ENCODE measurements around the gene SYTL2.
"Not testable (repeated sequence)": the region's sequence is repeated elsewhere in the genome, so short reads cannot be mapped to it uniquely, and the experiment has no call there.

Gene SYTL2

DNA sequence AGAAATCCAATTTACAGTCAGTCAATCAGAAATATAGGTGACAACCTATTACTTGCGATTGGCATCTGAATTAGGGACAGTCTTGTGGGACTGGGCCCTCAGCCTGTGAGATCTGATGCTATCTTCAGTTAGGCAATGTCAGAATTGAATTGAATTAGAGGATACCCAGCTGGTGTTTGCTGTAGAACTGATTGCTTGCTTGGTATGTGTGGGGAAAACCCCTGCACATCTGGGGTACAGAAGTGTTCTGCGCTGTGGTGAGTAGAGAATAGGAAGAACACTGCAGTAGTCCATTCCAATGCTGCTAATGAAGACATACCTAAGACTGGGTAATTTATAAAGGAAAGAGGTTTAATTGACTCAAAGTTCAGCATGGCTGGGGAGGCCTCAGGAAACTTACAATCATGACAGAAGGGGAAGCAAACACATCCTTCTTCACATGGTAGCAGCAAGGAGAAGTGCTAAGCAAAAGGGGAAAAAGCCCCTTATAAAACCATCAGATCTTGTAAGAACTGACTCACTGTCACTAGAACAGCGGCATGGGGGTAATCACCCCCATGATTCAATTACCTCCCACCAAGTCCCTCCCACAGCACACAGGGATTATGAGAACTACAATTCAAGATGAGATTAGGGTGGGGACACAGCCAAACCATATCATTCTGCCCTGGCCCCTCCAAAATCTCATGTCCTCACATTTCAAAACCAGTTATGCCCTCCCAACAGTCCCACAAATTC lies 30.0 kb downstream of the SYTL2 start:
- peaks cover 2 to 27% of the 10 kb centered on the region in 2 donors for H3K4me1 ChIP-seq (ENCODE audit: control insufficient read depth in 1 of 2, insufficient read depth in 2 of 2, low read length in 2 of 2)
- H3K27me3 ChIP-seq (ENCODE audit: control insufficient read depth in 1 of 2, insufficient read depth in 2 of 2, low read length in 2 of 2); H3K9me3 ChIP-seq (ENCODE audit: control insufficient read depth in 1 of 2, low read length in 2 of 2); H3K4me3 ChIP-seq (ENCODE audit: low read depth in 1 of 2, low read length in 2 of 2); H3K9ac ChIP-seq (ENCODE audit: low read depth in 1 of 2, low read length in 2 of 2); H3K36me3 ChIP-seq (ENCODE audit: control insufficient read depth in 1 of 2, insufficient read depth in 2 of 2, low read length in 2 of 2); H3K27ac ChIP-seq (ENCODE audit: low read depth, low read length): not testable (repeated sequence)

DNA sequence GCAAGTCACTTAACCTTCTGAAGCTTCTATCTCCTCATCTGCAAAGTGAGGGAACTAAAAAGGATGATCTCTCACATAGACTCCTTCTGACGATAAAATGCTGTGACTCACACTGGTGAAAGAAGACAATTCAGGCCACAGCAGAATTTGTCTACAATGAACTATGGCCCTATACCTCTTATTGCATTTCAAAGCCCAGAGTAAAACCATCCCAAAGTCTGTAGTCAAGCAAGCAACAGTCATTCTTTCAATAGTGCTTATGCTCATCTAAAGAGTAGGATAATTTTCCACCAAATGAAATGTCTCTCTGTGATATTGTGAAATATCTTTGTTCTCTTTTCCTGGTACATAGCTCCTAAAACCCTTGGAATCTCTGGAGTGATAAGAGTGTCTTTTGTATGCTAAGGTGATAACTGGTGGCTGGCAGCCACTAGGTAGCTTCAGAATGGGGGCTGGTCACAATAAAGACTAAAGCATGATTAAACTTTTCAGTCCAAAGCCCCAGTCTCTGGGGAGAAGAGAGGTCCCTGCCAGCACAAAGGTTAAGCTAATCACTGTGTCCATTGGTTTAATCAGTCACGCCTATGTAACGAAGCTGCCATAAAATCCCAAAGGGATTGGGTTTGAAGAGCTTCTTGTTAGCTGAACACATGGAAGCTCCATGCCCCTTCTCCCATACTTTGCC lies 30.8 kb downstream of the SYTL2 start:
- Histone ChIP-seq H3K4me1 (ENCODE audit: control insufficient read depth in 1 of 2, insufficient read depth in 2 of 2, low read length in 2 of 2) (peaks cover 4 to 29% of the 10 kb centered on the region in 2 donors), H3K9ac (ENCODE audit: low read depth in 1 of 2, low read length in 2 of 2) (no peak overlapping the region), H3K36me3 (ENCODE audit: control insufficient read depth in 1 of 2, insufficient read depth in 2 of 2, low read length in 2 of 2) (no peaks in the 10 kb centered on the region), H3K27me3 (ENCODE audit: control insufficient read depth in 1 of 2, insufficient read depth in 2 of 2, low read length in 2 of 2) (no peaks in the 10 kb centered on the region), H3K4me3 (ENCODE audit: low read depth in 1 of 2, low read length in 2 of 2) (peak overlapping the region in 1 of 2 donors; percentile 6), H3K27ac (ENCODE audit: low read depth, low read length) (no peak overlapping the region), H3K9me3 (ENCODE audit: control insufficient read depth in 1 of 2, low read length in 2 of 2) (no peaks in the 10 kb centered on the region)

DNA sequence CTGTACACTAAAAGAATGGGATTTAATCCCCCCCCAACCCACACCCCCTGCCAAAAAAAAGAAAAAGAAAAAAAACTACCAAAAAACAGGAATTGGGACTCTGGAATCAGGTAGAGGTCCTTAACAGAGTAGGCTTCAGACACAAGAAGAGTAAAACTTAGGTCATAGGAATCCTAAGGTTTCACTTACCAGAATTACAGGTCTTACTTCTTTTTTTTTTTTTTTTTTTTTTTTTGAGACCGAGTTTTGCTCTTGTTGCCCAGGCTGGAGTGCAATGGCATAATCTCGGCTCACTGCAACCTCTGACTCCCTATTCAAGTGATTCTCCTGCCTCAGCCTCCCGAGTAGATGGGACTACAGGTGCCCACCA lies 33.4 kb downstream of the SYTL2 start:
- H3K27me3 ChIP-seq (ENCODE audit: control insufficient read depth in 1 of 2, insufficient read depth in 2 of 2, low read length in 2 of 2); H3K4me3 ChIP-seq (ENCODE audit: low read depth in 1 of 2, low read length in 2 of 2); H3K36me3 ChIP-seq (ENCODE audit: control insufficient read depth in 1 of 2, insufficient read depth in 2 of 2, low read length in 2 of 2); H3K9ac ChIP-seq (ENCODE audit: low read depth in 1 of 2, low read length in 2 of 2); H3K9me3 ChIP-seq (ENCODE audit: control insufficient read depth in 1 of 2, low read length in 2 of 2); H3K27ac ChIP-seq (ENCODE audit: low read depth, low read length): not testable (repeated sequence)
- H3K4me1 ChIP-seq (ENCODE audit: control insufficient read depth in 1 of 2, insufficient read depth in 2 of 2, low read length in 2 of 2) = peaks cover 11 to 42% of the 10 kb centered on the region in 2 donors

DNA sequence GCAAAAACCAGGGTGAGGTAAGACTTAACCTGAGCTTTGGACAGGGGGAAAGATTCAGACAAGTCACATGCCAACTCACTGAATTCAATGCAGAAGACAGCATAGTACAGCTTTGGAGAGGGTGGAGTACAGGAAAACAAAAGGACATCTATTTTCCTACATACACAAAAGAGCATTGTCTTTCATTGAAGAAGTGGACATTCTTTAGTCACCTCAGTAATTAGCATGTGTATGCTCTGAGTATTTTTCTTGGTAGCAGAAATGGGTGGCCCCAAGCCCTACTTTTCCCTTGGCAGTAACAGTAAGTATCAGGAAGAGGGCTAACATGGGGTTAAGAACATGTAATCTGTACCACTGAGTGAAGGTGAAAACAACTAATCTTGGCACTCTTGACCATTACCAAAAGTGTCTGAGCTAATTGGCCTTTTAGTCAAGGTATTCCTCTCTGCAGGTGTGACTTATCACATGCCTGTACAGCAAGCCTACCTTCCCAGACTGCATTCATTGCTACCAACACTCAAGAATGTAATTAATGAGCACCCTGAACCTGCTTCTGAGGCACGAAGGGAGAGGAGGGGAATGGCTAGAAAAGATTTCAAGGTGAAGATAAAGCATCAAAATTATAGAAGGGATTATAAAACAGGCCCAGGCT lies 33.9 kb downstream of the SYTL2 start:
- peaks cover 11 to 42% of the 10 kb centered on the region in 2 donors for H3K4me1 ChIP-seq (ENCODE audit: control insufficient read depth in 1 of 2, insufficient read depth in 2 of 2, low read length in 2 of 2)

DNA sequence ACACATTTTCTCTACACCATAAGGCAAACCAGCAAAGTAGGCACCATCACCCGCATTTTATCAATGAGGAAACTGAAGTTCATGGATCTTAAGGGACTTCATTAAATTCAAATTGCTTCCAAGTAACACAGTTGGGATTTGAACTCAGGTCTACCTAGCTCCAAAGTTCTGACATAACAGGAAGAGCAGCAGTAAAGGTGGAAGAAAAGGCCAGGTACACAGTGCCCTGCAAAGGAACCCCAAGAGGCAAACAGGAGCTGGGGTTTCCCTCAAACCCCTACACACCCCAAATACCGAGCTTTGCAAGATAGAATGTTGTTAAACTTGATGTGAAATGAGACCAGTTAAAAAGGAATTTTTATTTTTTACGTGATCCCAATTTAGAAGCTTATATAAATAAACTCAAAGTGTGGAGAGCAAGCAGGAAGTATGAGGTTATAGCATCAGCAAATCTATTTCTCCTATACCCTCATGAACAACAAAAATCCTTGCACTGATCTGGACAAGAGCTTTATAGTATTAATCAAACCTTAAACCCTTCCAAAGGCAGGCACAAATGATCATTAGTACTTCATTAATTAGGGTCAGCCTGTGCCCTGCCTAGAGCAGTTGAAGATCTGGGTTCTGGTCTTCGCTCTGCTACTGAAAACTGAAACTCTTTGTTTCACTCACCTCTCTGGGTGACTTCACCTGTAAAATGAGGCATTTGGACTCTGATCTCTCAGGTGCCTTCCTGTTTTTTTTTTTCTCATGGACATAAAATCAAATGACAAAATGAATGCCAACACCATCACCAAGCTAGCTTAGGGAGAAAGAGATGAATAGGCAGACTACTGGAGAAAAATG lies 36.5 kb downstream of the SYTL2 start:
- no peaks in the 10 kb centered on the region for H3K36me3 ChIP-seq (ENCODE audit: control insufficient read depth in 1 of 2, insufficient read depth in 2 of 2, low read length in 2 of 2)
- H3K4me3 ChIP-seq (ENCODE audit: low read depth in 1 of 2, low read length in 2 of 2) = peak overlapping the region in 1 of 2 donors; percentile 31
- H3K9ac ChIP-seq (ENCODE audit: low read depth in 1 of 2, low read length in 2 of 2) = peak overlapping the region in 1 of 2 donors; percentile 34
- peaks cover 9 to 29% of the 10 kb centered on the region in 2 donors for H3K4me1 ChIP-seq (ENCODE audit: control insufficient read depth in 1 of 2, insufficient read depth in 2 of 2, low read length in 2 of 2)
- H3K9me3 ChIP-seq (ENCODE audit: control insufficient read depth in 1 of 2, low read length in 2 of 2) = peaks cover 0 to under 1% of the 10 kb centered on the region in 2 donors
- peak overlapping the region; percentile 17 for H3K27ac ChIP-seq (ENCODE audit: low read depth, low read length)
- no peaks in the 10 kb centered on the region for H3K27me3 ChIP-seq (ENCODE audit: control insufficient read depth in 1 of 2, insufficient read depth in 2 of 2, low read length in 2 of 2)

More for the DNA sequence above, 33.9 kb downstream of the SYTL2 start:
- Histone ChIP-seq H3K27me3 (ENCODE audit: control insufficient read depth in 1 of 2, insufficient read depth in 2 of 2, low read length in 2 of 2) (no peaks in the 10 kb centered on the region), H3K4me3 (ENCODE audit: low read depth in 1 of 2, low read length in 2 of 2) (no peak overlapping the region), H3K9me3 (ENCODE audit: control insufficient read depth in 1 of 2, low read length in 2 of 2) (no peaks in the 10 kb centered on the region), H3K36me3 (ENCODE audit: control insufficient read depth in 1 of 2, insufficient read depth in 2 of 2, low read length in 2 of 2) (no peaks in the 10 kb centered on the region), H3K27ac (ENCODE audit: low read depth, low read length) (no peak overlapping the region), H3K9ac (ENCODE audit: low read depth in 1 of 2, low read length in 2 of 2) (no peak overlapping the region)

DNA sequence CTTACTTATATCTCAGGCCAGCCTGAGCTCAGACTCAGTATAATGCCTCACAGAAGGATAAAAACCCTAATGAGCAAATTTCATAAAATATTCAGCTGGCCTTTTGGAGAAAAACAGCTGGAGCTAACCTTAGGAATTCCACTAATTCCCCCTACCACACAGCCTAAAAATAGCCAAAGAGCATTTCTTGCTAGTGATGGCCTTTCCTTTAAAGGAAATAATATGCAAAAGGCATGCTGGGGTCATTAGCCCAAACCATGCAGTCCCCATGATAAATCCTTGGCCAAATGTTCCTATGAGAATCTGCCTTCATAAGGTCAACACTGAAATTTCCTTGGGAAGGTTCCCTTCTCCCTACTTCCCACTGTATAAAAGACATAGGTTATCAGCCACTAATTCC lies 38.2 kb downstream of the SYTL2 start:
- H3K9ac ChIP-seq (ENCODE audit: low read depth in 1 of 2, low read length in 2 of 2) = no peak overlapping the region
- no peaks in the 10 kb centered on the region for H3K27me3 ChIP-seq (ENCODE audit: control insufficient read depth in 1 of 2, insufficient read depth in 2 of 2, low read length in 2 of 2)
- no peak overlapping the region for H3K27ac ChIP-seq (ENCODE audit: low read depth, low read length)
- peaks cover 0 to 4% of the 10 kb centered on the region in 2 donors for H3K9me3 ChIP-seq (ENCODE audit: control insufficient read depth in 1 of 2, low read length in 2 of 2)
- no peaks in the 10 kb centered on the region for H3K36me3 ChIP-seq (ENCODE audit: control insufficient read depth in 1 of 2, insufficient read depth in 2 of 2, low read length in 2 of 2)
- H3K4me3 ChIP-seq (ENCODE audit: low read depth in 1 of 2, low read length in 2 of 2) = no peak overlapping the region
- H3K4me1 ChIP-seq (ENCODE audit: control insufficient read depth in 1 of 2, insufficient read depth in 2 of 2, low read length in 2 of 2) = peaks cover 14 to 31% of the 10 kb centered on the region in 2 donors

DNA sequence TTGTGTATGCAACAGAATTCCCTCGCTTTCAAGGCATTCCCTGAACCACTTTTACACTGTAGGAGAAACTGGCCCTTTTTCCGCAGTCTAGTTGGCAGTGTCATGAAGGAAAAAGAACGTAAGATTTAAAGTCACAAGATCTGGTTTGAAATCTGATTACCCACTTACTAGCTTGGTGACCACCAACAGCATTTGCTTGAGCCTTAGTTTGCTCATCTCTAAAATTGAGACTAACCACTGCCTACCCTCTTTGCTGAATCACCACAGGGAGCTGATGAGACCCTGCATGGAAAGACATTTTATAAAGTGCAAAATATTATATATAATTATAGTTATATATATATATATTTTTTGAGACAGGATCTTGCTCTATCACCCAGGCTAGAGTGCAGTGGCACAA lies 39.4 kb downstream of the SYTL2 start:
- Histone ChIP-seq H3K36me3 (ENCODE audit: control insufficient read depth in 1 of 2, insufficient read depth in 2 of 2, low read length in 2 of 2) (no peaks in the 10 kb centered on the region), H3K9ac (ENCODE audit: low read depth in 1 of 2, low read length in 2 of 2) (no peak overlapping the region), H3K27me3 (ENCODE audit: control insufficient read depth in 1 of 2, insufficient read depth in 2 of 2, low read length in 2 of 2) (no peaks in the 10 kb centered on the region), H3K4me1 (ENCODE audit: control insufficient read depth in 1 of 2, insufficient read depth in 2 of 2, low read length in 2 of 2) (peaks cover 20 to 35% of the 10 kb centered on the region in 2 donors), H3K4me3 (ENCODE audit: low read depth in 1 of 2, low read length in 2 of 2) (no peak overlapping the region), H3K27ac (ENCODE audit: low read depth, low read length) (no peak overlapping the region), H3K9me3 (ENCODE audit: control insufficient read depth in 1 of 2, low read length in 2 of 2) (peaks cover 0 to 4% of the 10 kb centered on the region in 2 donors)

DNA sequence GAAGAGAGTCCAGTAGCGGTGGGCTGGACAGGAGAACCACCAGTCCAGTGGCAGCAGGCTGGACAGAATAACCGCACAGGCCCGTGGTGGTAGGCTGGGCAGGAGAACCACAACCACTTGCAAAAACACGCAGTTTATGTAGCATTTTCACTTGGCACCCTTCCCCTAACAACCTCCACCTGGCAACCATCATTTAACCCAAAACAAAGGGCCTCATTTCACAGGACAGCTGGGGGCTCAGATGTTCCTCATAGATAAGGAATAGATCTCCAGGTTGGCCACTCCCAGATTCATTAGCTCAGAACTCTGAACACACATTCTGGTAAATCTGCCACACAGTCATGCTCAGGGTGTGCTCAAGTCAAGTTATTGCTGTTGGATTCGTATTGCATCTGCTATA lies 41.2 kb downstream of the SYTL2 start:
- H3K4me1 ChIP-seq (ENCODE audit: control insufficient read depth in 1 of 2, insufficient read depth in 2 of 2, low read length in 2 of 2) = peaks cover 19 to 31% of the 10 kb centered on the region in 2 donors
- peaks cover 0 to 4% of the 10 kb centered on the region in 2 donors for H3K9me3 ChIP-seq (ENCODE audit: control insufficient read depth in 1 of 2, low read length in 2 of 2)
- no peaks in the 10 kb centered on the region for H3K27me3 ChIP-seq (ENCODE audit: control insufficient read depth in 1 of 2, insufficient read depth in 2 of 2, low read length in 2 of 2)
- H3K36me3 ChIP-seq (ENCODE audit: control insufficient read depth in 1 of 2, insufficient read depth in 2 of 2, low read length in 2 of 2) = no peaks in the 10 kb centered on the region
- H3K9ac ChIP-seq (ENCODE audit: low read depth in 1 of 2, low read length in 2 of 2) = no peak overlapping the region
- H3K27ac ChIP-seq (ENCODE audit: low read depth, low read length) = no peak overlapping the region
- H3K4me3 ChIP-seq (ENCODE audit: low read depth in 1 of 2, low read length in 2 of 2) = no peak overlapping the region

DNA sequence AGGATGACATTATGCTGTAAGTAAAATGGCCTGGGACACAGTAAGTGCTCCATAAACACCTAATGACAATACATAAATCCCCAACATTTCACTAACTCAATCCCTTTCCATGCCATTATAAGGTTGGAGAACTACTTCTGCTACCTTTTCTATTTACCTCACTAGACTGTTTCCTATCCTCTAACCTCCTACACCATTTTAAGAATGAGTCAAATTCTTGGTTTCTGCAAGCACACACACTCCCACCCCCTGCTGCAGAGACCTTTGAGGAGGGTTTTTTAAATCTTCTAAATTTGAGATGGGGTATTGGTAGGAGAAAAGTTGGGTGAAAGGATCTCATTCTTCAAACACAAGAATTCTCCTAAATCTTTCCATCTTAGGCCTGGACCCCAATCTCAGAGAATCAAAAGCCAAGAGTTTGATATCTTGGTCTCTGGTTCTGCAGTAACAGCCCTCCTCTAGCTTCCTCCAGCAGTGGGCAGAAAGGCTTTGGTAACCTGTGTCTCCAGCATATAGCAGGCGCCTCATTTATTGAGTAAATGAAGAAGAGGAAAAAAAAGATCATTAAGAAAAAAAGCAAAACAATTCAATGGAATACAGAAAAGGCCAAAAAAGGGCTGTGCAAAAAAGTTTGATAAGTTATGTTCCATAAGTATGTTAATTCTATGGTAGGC lies 42.3 kb downstream of the SYTL2 start:
- H3K27me3 ChIP-seq (ENCODE audit: control insufficient read depth in 1 of 2, insufficient read depth in 2 of 2, low read length in 2 of 2) = no peaks in the 10 kb centered on the region
- no peak overlapping the region for H3K27ac ChIP-seq (ENCODE audit: low read depth, low read length)
- H3K9ac ChIP-seq (ENCODE audit: low read depth in 1 of 2, low read length in 2 of 2) = no peak overlapping the region
- H3K4me1 ChIP-seq (ENCODE audit: control insufficient read depth in 1 of 2, insufficient read depth in 2 of 2, low read length in 2 of 2) = peaks cover 15 to 21% of the 10 kb centered on the region in 2 donors
- H3K4me3 ChIP-seq (ENCODE audit: low read depth in 1 of 2, low read length in 2 of 2) = no peak overlapping the region
- H3K36me3 ChIP-seq (ENCODE audit: control insufficient read depth in 1 of 2, insufficient read depth in 2 of 2, low read length in 2 of 2) = no peaks in the 10 kb centered on the region
- peaks cover 0 to 4% of the 10 kb centered on the region in 2 donors for H3K9me3 ChIP-seq (ENCODE audit: control insufficient read depth in 1 of 2, low read length in 2 of 2)
